HG03064 (cell line): ENCODE results near the gene ZBTB14.

Experiments
- ATAC-seq: cut with Tn5 transposase; IDR thresholded peaks from one replicate; pipeline ENCODE4 v1.9.1; 2021; ENCODE audit warnings: low read depth; ENCODE audit not compliant: unreplicated experiment

ZBTB14 gene

GRCh38 chr18:5295231-5295920 lies at the start of gene ZBTB14:
Gene ZBTB14, minus strand, starts transcription at chr18:5295726. Its CDS starts 2,480 bp downstream, at chr18:5293246.
- ATAC-seq = peak; percentile 40

DNA sequence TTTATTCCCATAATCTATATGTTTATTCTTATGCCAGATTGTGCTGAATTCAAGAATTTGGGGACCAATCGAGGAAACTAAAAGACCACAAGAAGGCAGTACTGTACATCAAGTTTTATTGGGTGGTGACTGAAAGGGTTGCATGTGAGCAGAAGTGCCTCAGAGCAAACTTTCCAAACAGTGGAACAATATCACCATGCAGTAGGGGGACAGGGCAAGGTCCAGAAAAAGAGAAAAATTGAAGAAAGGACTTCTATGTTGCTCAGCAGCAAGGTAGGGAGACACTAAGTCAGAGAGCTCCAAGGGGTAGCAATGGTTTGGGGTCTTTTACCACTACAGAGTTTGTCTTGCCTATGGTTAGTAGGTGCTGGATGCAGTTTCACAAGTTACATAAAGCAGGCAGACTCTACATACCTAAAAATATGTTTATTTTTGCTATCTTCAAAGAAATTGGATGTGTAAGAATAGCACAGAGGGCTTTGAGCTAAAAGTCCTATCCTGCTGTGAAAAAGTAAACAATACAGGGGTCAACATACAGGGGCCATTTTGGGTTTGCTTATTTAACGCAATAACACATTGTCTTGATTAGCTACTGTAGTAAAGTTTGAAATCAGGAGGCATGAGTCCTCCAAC lies 43.8 kb upstream of the ZBTB14 start:
- ATAC-seq = no peak

- ATAC-seq = no peak
Observed at GRCh38 chr18:5334456-5335075, 39.0 kb upstream of the ZBTB14 start.

DNA sequence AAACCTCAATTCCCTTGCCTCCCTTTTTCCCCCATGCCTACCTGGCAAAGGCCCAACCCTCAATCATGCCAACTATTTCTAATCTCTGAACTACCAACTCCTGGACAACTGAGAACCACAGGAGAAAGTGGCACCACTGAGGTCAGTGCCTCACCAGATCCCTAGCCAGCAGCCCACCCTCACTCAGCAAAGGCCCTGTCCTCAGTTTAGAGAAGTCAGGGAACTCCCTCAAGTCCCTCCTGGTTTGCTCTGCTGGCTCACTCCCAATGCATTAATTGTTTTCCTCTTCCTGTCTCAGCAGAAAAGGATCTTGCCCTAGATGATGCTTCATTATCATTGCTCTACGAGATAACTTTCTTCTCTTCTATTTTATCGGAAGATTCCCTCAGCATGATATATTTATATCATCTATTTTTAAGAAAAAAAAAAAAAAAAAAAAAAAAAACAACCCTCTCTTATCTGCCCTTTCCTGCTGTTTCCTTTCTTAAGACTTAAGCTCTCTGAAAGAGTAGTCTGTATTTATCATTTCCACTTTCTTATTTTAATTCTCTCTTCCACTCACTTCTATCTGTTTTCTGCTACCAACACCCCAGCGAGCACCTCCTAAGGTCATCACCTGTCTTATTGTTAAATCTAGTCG lies 22.7 kb upstream of the ZBTB14 start:
- ATAC-seq = no peak

DNA sequence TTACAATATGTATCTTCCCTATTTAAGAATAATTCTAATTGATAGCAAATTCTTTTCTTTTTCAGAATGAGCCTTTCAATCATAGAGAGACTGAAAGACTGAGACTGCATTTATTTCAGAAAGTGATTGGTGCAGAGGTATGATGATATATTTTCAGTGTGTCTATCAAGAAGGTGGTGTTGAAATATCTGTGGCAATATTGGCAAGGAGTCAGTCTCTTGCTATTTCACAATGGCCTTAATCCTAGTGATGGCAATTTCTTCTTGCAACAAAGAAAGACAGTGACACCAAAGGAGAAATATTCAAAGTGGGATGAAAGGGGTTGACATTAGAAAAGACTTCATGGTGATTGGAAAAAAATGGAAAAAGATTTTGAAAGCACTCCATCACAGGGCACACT lies 21.7 kb upstream of the ZBTB14 start:
- ATAC-seq = no peak

DNA sequence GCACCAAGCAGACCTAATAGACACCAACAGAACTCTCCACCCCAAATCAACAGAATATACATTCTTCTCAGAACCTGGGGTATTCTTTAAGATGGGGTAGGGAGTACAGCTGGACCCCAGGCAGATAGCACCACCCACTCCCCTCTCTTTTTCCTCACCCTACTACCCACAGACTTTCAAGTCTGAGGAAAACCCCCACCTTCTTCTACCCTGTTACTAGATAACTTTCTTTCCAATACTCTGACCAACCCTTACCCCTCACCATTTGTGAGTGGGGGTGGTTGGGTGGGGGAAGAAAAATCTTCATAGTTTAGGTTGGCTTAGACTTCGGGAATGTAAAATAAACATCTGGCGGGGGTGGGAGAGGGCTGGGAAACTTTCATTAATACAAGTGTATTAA lies 20.3 kb upstream of the ZBTB14 start:
- ATAC-seq = no peak

- no peak for ATAC-seq
Observed at GRCh38 chr18:5311301-5311989, 15.9 kb upstream of the ZBTB14 start.

GRCh38 chr18:5309888-5310470 lies 14.5 kb upstream of the ZBTB14 start:
- peak; percentile 86 for ATAC-seq

DNA sequence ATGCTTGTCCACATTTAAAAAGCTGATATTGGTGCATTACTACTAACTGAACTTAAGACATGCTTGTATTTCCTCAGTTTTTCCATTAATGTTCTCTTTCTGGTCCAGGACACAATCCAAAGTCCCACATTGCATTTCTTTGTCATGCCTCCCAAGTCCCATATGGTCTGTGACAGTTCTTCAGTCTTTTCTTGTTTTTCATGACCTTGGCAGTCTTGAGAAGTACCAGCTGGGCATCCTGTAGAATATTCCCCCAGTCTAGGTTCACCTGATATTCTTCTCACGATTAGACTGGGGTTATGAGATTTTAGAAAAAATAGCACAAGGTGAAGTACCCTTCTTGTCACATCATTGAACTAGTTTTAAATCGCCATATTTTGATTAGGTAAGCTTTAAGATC lies 10.3 kb upstream of the ZBTB14 start:
- ATAC-seq = no peak

GRCh38 chr18:5304232-5304631 lies 8.7 kb upstream of the ZBTB14 start:
- ATAC-seq = no peak

DNA sequence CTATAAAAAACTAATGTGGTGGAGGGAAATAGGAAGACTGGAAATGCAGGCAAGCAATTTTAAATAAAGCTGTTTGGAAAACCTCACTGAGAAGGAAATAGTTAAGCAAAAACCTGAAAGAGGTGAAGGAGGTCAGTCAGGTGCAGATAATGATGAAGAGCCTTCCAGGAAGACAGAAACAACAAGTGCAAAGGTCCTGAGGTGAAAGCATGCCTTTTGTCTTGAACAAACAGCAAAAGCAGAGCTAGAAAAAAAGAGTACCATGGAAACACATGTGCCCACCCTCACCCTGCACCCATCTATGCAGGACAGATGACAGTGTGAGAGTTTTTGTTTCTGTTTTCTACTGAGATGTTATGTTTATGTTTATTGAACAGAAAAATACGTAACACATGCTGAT lies 8.1 kb upstream of the ZBTB14 start:
- ATAC-seq = no peak

GRCh38 chr18:5302606-5303005 lies 7.1 kb upstream of the ZBTB14 start:
- ATAC-seq = no peak

DNA sequence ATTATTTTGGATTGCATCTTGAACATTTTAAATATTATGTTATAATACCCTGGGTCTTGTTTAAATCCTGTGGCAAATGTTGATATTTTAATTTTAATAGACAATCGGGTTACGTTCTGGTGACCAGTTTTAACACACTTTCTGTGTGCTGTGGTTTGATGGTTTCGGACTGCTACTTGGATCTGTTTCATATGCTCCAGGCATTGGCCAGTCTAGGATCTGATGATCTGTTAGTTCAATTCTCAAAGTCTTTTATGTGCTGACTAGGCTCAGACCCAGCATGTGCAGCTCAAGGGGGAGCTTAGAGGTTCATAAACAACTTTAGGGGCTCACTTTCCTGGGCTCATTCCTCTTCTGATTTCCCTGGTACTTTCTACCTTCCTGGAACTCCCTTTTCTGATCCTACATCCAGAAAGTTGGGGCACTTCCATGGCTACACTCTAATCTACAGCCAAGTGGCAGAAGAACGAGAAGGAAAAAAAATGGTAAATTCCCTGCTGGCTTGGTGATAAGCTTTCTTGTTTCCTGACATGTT lies 5.0 kb upstream of the ZBTB14 start:
- no peak for ATAC-seq

DNA sequence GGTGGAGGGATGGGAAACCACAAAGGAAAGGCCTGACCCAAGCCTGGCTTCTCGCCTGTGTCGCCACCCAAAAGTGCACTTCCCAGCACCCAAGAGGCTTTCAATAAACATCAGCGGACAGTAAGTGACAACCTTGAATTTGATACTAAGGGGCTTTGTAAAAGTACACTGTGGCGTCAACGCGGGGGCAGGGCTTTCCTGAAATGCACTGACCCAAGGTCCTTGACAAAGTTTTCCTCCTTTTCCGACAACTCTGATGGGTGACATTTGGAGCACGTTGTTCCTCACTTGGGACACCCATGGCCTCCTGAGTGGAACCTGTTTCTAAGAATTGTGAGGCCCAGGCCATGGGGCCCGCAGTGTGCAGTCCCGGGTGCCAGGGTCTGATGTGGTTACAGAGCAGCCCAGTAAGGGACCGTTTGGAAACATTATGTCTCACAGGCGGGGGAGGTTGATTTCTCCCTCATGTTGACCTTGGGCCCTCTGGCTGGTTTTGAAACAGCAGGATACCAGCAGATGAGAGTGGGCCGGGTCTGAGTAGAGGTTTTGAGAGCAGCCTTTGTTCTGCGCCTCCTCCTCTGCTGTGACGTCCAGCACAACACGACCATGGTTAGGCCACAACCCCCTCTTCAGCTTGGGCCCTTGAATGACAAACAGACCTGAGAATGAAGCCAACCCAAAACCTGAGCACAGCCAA lies 2.8 kb upstream of the ZBTB14 start:
- no peak for ATAC-seq

DNA sequence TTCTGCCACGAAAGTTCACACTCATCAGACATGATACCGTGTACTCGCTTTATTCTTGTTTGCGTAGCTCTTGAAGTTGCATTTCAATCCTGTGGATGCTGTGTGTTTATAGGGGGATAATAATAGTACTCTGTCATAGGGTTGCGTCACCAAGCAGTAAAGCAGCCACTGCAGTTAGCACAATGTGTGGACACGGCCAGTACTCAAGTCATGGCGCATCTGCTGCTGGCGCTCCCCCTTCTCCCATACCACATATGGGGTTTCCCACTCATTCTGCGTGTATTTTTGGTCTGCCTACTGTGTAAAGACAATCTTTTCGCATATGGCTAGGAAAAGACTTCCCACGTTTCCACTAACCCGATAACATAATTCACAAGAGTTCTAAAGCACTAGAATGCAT lies 2.1 kb upstream of the ZBTB14 start:
- no peak for ATAC-seq

DNA sequence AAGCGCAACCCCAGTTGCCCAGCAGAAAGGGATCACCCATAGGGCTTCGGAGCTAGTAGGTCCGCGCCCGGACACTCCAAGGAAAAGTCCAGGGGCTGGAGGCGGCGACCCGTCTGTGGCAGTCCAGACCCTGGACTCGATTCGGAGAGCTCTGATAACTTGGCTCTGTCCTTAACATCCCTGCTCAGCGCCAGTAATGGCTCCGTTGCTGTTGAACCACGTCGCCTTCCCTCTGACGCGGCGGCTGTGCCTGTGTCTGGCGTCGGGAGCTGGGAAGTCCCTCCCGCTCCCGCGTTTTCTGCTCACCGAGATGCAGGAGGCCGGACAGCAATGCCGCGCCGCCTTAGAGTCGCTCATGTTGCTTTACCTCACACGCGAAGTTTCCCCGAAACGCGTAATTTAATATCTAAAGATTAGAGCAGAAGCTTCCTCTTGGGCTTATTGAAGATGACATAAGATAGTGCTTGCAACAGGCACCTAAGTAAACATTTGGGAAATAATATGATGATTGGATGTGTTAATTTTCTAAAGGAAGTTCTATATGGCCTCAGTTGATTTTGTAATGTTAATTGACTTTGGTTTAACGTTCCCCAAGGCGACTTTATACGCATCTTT lies 1.3 kb upstream of the ZBTB14 start:
- ATAC-seq = peak; percentile 7

DNA sequence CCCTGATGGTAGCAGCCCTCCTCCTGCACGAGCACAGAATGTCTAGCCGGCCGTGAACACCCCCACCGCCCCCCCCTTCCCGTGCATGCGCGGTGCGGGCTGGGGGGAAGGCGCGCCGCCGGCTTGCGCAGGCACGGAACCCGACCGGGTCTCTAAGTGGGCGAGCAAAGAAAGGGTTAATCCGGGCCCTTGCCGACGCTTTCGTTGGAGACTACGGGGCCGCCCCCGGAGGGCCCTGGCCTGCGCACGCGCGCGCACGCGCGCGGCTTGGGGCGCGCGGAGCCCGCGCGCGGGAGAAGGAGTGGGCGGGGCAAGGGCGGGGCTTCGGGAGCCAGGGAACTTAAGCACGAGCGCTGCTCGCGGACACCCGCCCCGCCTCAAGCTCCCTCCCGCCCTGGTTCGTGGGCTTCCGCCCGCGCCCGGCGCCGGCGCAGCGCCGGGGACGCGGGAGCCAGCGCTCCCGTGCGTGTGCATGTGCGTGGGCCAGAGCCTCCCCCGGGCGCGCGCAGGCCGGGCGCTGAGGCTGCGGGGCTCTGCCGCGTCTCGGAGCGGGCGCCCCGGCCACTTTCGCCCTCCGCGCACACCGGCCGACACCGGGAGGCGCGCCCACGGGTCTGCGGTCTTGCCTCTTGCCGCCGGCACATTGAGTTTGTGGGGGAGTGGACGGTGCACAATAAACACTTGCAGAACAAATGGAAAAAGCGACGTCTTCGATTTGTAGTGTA lies 617 bp upstream of the ZBTB14 start:
- peak; percentile 59 for ATAC-seq

DNA sequence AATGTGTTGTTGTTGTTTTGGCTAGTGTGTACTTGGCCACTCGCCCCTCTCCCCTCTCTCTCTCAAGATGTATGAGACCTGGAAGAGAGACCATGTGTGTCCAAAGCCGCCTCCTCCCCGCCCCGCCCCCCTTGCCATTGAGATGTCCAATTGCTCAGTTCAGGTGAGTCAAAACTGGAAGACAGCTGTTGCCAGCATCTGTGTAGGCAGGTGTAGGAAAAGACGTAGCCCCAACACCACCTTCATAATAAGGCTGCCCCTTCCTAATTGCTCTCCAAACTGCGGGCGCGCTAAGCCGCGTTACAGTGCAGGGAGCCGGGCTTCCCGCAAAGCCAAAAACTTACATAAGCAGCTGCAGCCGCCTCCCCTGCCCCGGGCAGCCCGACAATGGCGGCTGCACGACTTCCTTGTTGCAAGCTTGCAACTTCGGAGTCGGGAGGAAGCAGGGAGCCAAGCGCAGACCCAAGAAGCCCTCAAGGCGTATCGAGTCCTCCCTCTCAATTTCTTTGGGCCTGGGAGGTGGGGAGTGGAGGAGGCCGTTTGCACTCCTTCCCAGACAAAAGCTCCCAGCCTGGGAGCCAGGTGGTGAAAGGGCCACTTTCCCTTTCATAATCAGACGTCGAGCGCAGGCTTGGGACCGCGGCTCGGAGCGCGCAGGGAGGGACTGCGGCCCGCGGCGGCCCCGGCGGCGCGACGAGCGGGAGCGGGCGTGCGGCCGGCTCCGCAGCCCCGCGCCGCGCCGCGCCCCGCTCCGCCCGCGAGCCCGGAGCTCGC lies 882 bp downstream of the ZBTB14 start:
- peak; percentile 9 for ATAC-seq
